Pancreas (tissue), 10 donors: ENCODE data around the gene AMOTL1. TPM values are rescaled to one million over a fixed set of nuclear protein-coding genes. Genes with fewer than 3 reads are reported as not detected.

ENCODE experiments used
- ATAC-seq, 4 donors: fragments of 200-7000 bp; cut with Tn5 transposase; one replicate each; pipeline versions ENCODE4 v1.8.0 to v1.9.1; 2020; ENCODE audit warnings: mild to moderate bottlenecking in 4 of 4, moderate library complexity in 4 of 4
- DNase-seq, 6 donors: peaks; one replicate each; pipeline ENCODE4 v3.0.0-alpha.2; 2020
- FAIRE-seq: peaks from 2 replicates; lab custom pipeline; 2012; peaks lifted over from hg19 to GRCh38; lab: Jason Lieb, UNC
- H3K27ac ChIP-seq, 4 donors: fragments of 200-600 bp; sonication (generic); 1 replicate in 3 of 4; 2 replicates in 1 of 4; pipeline versions ENCODE4 v1.5.0 to v1.8.0; 2020
- H3K27me3 ChIP-seq, 4 donors: fragments of 200-600 bp; one replicate each; pipeline ENCODE4 v1.8.0; 2021
- H3K36me3 ChIP-seq, 3 donors: fragments of 200-600 bp; sonication (generic) in 1 of 3; one replicate each; pipeline versions ENCODE4 v1.5.0 to v1.8.0; 2020 to 2021
- H3K4me1 ChIP-seq, 3 donors: fragments of 200-600 bp; one replicate each; pipeline ENCODE4 v1.8.0; 2021
- H3K4me3 ChIP-seq, 4 donors: fragments of 200-600 bp; sonication (generic) in 2 of 4; one replicate each; pipeline versions ENCODE4 v1.5.0 to v1.8.0; 2020 to 2021
- H3K9me3 ChIP-seq, 4 donors: fragments of 200-600 bp; one replicate each; pipeline ENCODE4 v1.8.0; 2021
- CTCF ChIP-seq, 4 donors: fragments of 200-600 bp; sonication (generic) in 3 of 4; IDR thresholded peaks; one replicate each; pipeline versions ENCODE4 v1.5.0 to v1.8.0; 2021; ENCODE audit warnings: antibody characterized with exemption in 4 of 4
- WGBS, 2 donors: extraction: QIAGEN DNeasy Blood & Tissue Kit; methylation state at CpG; one replicate each; pipeline ENCODE4 v1.1.7; 2013; 5-methylcytosine and 5-hydroxymethylcytosine counted together
- intact Hi-C, 3 donors: fragments of 100-400 bp; cut with DNase I; formaldehyde crosslinking; loops; one replicate each; pipeline versions ENCODE4 v1.11.1 to v1.14.2; 2022
- polyA plus RNA-seq, 2 donors: library from polyadenylated mRNA; stranded (reverse); fragments of 200-250 nt; gene quantifications; one replicate each; pipeline ENCODE4 v1.2.3, GENCODE V29; 2013
- total RNA-seq, 6 donors: library from RNA; stranded (reverse); fragmentation: NEBNext Ultra II Directional in 4 of 6; extraction: Animal tissue kit (Norgen Biotek cat#: 25700) in 4 of 6; gene quantifications; one replicate each; pipeline versions ENCODE4 v1.2.1 to v1.2.4, GENCODE V29; 2021 to 2023
- donor health status: healthy with polysubstance abuse.
- donor health status: DM: no; HTN: no; CAD: no; lungs with moderate emphysema.
- donor health status: DM: no; HTN: no; CAD: no.
- donor health status: control.
- donor health status: control.
- donor health status: Bipolar disorder and iron deficiency.
- donor health status: DM: yes; HTN: yes; CAD: no.
- donor health status: DM: no; HTN: no; CAD: no.
- donor health status: DM: no; HTN: no; CAD: no.
- donor health status: DM: yes; HTN: yes; CAD: no.

Gene AMOTL1
- total and polyA plus RNA-seq, 8 donors: 3.5 to 30.2 (median 18.4) TPM

DNA sequence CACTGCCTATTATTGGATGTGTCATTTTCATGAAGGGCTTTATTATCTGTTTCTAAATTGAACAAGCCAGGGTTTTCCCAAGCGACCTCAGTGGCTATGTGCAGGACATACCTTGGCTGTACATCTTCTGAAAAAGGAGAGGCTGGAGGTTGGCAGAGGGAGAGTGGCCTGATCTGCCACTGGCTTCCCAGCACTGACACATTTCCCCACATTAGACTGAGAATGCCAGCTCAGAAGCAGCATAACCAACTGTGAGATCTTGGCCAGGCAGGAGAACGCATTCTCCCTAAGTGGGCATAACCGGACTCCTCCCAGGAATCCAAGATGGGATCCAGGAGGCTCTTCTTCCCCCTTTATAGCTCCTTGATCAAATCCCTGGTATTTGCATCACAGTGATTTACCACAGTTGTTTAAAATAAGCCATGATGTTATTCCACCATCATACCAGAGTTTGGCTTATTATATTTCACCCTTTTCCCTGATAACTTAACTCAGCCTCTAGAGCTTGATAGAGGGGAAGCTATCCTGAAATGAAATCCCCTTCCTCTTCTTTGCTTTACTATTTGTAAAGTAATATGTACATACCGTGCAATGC lies 33.8 kb downstream of the AMOTL1 start:
- no peak overlapping the region for H3K4me3 ChIP-seq
- WGBS, 2 donors: 92 to 95% methylated on average over 4 of the region's 4 CpGs
- intact Hi-C loops: no loop called here
- ATAC-seq (no peak), DNase-seq (no peak), FAIRE-seq (no peak)
- peaks cover 11 to 19% (median 14%) of the 10 kb centered on the region in 3 donors for H3K4me1 ChIP-seq
- TF ChIP-seq CTCF (IDR thresholded peaks at IDR 0.05): no peak
- H3K9me3 ChIP-seq: no peaks in the 10 kb centered on the region
- no peak overlapping the region for H3K27ac ChIP-seq
- H3K27me3 ChIP-seq: no peaks in the 10 kb centered on the region
- peaks cover 0 to 8% (median 0%) of the 10 kb centered on the region in 3 donors for H3K36me3 ChIP-seq

GRCh38 chr11:94802501-94802900 lies 34.3 kb downstream of the AMOTL1 start:
- peaks cover 0 to 8% (median 0%) of the 10 kb centered on the region in 3 donors for H3K36me3 ChIP-seq
- DNase-seq (no peak), FAIRE-seq (no peak), ATAC-seq (no peak)
- no peak for TF ChIP-seq CTCF (IDR thresholded peaks at IDR 0.05)
- no peak overlapping the region for H3K4me3 ChIP-seq
- whole genome bisulfite sequencing, 2 donors: 83 to 85% methylated on average over 5 of the region's 5 CpGs
- H3K4me1 ChIP-seq: peaks cover 11 to 19% (median 13%) of the 10 kb centered on the region in 3 donors
- no peak overlapping the region for H3K27ac ChIP-seq
- H3K27me3 ChIP-seq: no peaks in the 10 kb centered on the region
- intact Hi-C loops: no loop called here
- no peaks in the 10 kb centered on the region for H3K9me3 ChIP-seq

DNA sequence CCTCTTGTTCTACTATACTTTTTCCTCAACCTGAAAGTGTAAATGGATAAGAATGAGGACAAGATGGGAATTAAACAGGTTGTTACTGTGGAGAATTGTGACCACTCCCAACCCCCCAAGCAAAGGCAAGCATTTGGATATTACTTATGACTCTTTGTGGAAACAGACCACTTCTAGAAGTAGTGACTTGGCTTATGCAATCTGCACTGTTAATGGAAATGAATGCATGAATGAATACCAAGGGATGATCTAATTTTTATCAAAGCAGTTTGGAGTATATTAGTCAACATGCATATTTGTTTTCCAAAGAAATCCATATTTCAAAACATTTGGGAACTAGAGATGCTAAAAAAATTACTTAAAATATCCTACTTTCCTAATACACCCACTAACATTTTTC lies 35.3 kb downstream of the AMOTL1 start:
- no peaks in the 10 kb centered on the region for H3K9me3 ChIP-seq
- FAIRE-seq (no peak), ATAC-seq (no peak), DNase-seq (no peak)
- H3K27ac ChIP-seq: no peak overlapping the region
- intact Hi-C loops: no loop called here
- TF ChIP-seq CTCF (IDR thresholded peaks at IDR 0.05): no peak
- no peaks in the 10 kb centered on the region for H3K27me3 ChIP-seq
- no peak overlapping the region for H3K4me3 ChIP-seq
- peaks cover 11 to 19% (median 13%) of the 10 kb centered on the region in 3 donors for H3K4me1 ChIP-seq
- H3K36me3 ChIP-seq: peaks cover 0 to 8% (median 0%) of the 10 kb centered on the region in 3 donors

GRCh38 chr11:94804874-94805273 lies 36.7 kb downstream of the AMOTL1 start:
- Histone ChIP-seq H3K27ac (no peak overlapping the region), H3K36me3 (peaks cover 0 to 8% (median 0%) of the 10 kb centered on the region in 3 donors), H3K9me3 (no peaks in the 10 kb centered on the region), H3K27me3 (no peaks in the 10 kb centered on the region), H3K4me3 (no peak overlapping the region), H3K4me1 (peaks cover 10 to 18% (median 13%) of the 10 kb centered on the region in 3 donors)
- TF ChIP-seq CTCF (IDR thresholded peaks at IDR 0.05): no peak
- DNase-seq: no peak
- intact Hi-C loops: no loop called here
- ATAC-seq: peak in 3 of 4 donors; percentile 15 to 55 (median 46)
- 32 to 48% methylated on average over 4 of the region's 4 CpGs for WGBS, 2 donors
- FAIRE-seq: no peak

GRCh38 chr11:94806014-94806413 lies 37.9 kb downstream of the AMOTL1 start:
- no peak for TF ChIP-seq CTCF (IDR thresholded peaks at IDR 0.05)
- no peak for FAIRE-seq

More at GRCh38 chr11:94806014-94806413, 37.9 kb downstream of the AMOTL1 start:
- peaks cover 0 to 8% (median 0%) of the 10 kb centered on the region in 3 donors for H3K36me3 ChIP-seq
- no peaks in the 10 kb centered on the region for H3K27me3 ChIP-seq
- no peak overlapping the region for H3K27ac ChIP-seq
- 33 to 36% methylated on average over 1 of the region's 1 CpG for WGBS, 2 donors
- intact Hi-C loops: no loop called here
- no peaks in the 10 kb centered on the region for H3K9me3 ChIP-seq
- no peak for DNase-seq
- H3K4me3 ChIP-seq: no peak overlapping the region
- ATAC-seq: no peak
- H3K4me1 ChIP-seq: peaks cover 0 to 7% (median 2%) of the 10 kb centered on the region in 3 donors
